Keratinocyte (primary cell): ENCODE measurements around the gene ANKMY1.

Experiments
- EZH2 ChIP-seq: IDR thresholded peaks from one replicate; pipeline ENCODE4 v1.6.1; 2012; ENCODE audit warnings: inconsistent platforms, mild to moderate bottlenecking, low read length, moderate library complexity
- TF ChIP-seq, protein P1 (sequence below), 3 experiments: IDR thresholded peaks in 1 of 3; conservative IDR thresholded peaks in 1 of 3; optimal IDR thresholded peaks in 1 of 3; 2 replicates in 2 of 3; 3 replicates in 1 of 3; pipeline versions ENCODE3 to v1.5.1; 2011; ENCODE audit warnings: low read length in 3 of 3, mild to moderate bottlenecking in 3 of 3, moderate library complexity in 2 of 3, control low read depth in 1 of 3, inconsistent platforms in 1 of 3; ENCODE audit not compliant: insufficient read depth in 2 of 3; ENCODE audit errors: extremely low read depth in 1 of 3

DNA sequence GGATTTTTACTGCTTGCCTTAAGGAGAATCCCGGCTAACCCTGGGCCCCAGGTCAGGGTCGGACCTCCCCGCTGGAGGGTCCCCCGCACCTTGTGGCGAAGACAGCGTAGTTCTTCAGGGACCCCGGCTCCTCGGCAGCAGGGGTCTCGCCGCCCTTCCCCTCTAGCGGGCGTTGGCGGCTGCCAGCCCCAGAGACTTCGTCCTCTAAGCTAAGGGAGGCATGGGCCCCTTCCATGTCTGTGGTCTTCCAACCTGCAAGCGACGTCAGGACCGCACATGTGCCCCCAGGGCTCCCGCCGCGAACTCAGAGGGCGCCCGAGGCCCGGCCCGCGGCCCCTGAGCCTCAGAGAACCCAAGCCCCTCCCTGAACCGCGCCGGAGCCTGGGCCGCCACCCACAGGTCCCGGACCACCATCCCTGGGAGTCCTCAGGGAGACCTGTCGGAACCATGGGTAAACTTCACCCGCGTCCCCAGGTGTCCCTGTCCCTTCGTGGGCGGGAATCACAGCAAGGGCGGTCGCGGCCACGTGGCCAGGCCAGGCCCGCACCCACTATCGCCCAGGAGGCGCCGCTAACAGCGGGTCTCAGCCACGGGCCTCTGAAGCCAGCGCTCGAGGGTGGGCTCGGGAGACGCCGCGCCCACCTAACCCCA, 562 bp downstream of the ANKMY1 start:
- TF ChIP-seq, protein P1, sequence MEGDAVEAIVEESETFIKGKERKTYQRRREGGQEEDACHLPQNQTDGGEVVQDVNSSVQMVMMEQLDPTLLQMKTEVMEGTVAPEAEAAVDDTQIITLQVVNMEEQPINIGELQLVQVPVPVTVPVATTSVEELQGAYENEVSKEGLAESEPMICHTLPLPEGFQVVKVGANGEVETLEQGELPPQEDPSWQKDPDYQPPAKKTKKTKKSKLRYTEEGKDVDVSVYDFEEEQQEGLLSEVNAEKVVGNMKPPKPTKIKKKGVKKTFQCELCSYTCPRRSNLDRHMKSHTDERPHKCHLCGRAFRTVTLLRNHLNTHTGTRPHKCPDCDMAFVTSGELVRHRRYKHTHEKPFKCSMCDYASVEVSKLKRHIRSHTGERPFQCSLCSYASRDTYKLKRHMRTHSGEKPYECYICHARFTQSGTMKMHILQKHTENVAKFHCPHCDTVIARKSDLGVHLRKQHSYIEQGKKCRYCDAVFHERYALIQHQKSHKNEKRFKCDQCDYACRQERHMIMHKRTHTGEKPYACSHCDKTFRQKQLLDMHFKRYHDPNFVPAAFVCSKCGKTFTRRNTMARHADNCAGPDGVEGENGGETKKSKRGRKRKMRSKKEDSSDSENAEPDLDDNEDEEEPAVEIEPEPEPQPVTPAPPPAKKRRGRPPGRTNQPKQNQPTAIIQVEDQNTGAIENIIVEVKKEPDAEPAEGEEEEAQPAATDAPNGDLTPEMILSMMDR (optimal IDR thresholded peaks at IDR 0.05 in 1 of 3, IDR thresholded peaks at IDR 0.05 in 1 of 3, conservative IDR thresholded peaks at IDR 0.05 in 1 of 3; ENCODE audit: extremely low read depth in 1 of 3, insufficient read depth in 2 of 3, low read length in 3 of 3) = no peak
- no peak for TF ChIP-seq EZH2
